ENCODE data around the gene APLP2. TPM values are rescaled to one million over a fixed set of nuclear protein-coding genes. Genes with fewer than 3 reads are reported as not detected.
A peak's percentile ranks its signal among the peaks of the same experiment; 100 is the strongest.

The APLP2 gene
- total RNA-seq, 1 donor from 2014 or later: 815 TPM

GRCh38 chr11:130118165-130118564 is 48.5 kb downstream of the APLP2 start:
- H3K36me3 Mint-ChIP-seq (ENCODE audit: low read depth, unreplicated experiment): peaks cover 32% of the 10 kb centered on the region
- no peak for DNase-seq (ENCODE audit: low spot score)
- peaks cover 62% of the 10 kb centered on the region for H3K4me1 Mint-ChIP-seq (ENCODE audit: unreplicated experiment)
- no peak for TF ChIP-seq CTCF (IDR thresholded peaks at IDR 0.05; ENCODE audit: unreplicated experiment)
- no peaks in the 10 kb centered on the region for H3K9me3 Mint-ChIP-seq (ENCODE audit: unreplicated experiment)
- H3K27ac Mint-ChIP-seq (ENCODE audit: unreplicated experiment): no peak overlapping the region
- H3K4me3 Mint-ChIP-seq (ENCODE audit: unreplicated experiment): no peak overlapping the region
- H3K27me3 Mint-ChIP-seq (ENCODE audit: unreplicated experiment): peaks cover 2% of the 10 kb centered on the region

GRCh38 chr11:130118636-130119387 is 49.1 kb downstream of the APLP2 start:
- Mint-ChIP-seq H3K4me1 (ENCODE audit: unreplicated experiment) (peaks cover 68% of the 10 kb centered on the region), H3K27me3 (ENCODE audit: unreplicated experiment) (peaks cover 2% of the 10 kb centered on the region), H3K27ac (ENCODE audit: unreplicated experiment) (peak overlapping the region; percentile 92), H3K9me3 (ENCODE audit: unreplicated experiment) (no peaks in the 10 kb centered on the region), H3K4me3 (ENCODE audit: unreplicated experiment) (peak overlapping the region; percentile 83), H3K36me3 (ENCODE audit: low read depth, unreplicated experiment) (peaks cover 34% of the 10 kb centered on the region)
- DNase-seq (ENCODE audit: low spot score): no peak
- TF ChIP-seq CTCF (IDR thresholded peaks at IDR 0.05; ENCODE audit: unreplicated experiment): no peak

- TF ChIP-seq CTCF (IDR thresholded peaks at IDR 0.05; ENCODE audit: unreplicated experiment): no peak
These were observed 50.4 kb downstream of the APLP2 start for GRCh38 chr11:130120045-130120444.

GRCh38 chr11:130121445-130121978 is 51.8 kb downstream of the APLP2 start:
- Mint-ChIP-seq H3K36me3 (ENCODE audit: low read depth, unreplicated experiment) (peaks cover 53% of the 10 kb centered on the region), H3K27ac (ENCODE audit: unreplicated experiment) (peak overlapping the region; percentile 96), H3K4me3 (ENCODE audit: unreplicated experiment) (peak overlapping the region; percentile 57), H3K9me3 (ENCODE audit: unreplicated experiment) (no peaks in the 10 kb centered on the region), H3K27me3 (ENCODE audit: unreplicated experiment) (peaks cover 4% of the 10 kb centered on the region), H3K4me1 (ENCODE audit: unreplicated experiment) (peaks cover 70% of the 10 kb centered on the region)
- no peak for TF ChIP-seq CTCF (IDR thresholded peaks at IDR 0.05; ENCODE audit: unreplicated experiment)
- no peak for DNase-seq (ENCODE audit: low spot score)

More at GRCh38 chr11:130120045-130120444, 50.4 kb downstream of the APLP2 start:
- H3K4me3 Mint-ChIP-seq (ENCODE audit: unreplicated experiment): peak overlapping the region; percentile 54
- H3K9me3 Mint-ChIP-seq (ENCODE audit: unreplicated experiment): no peaks in the 10 kb centered on the region
- no peak for DNase-seq (ENCODE audit: low spot score)
- H3K4me1 Mint-ChIP-seq (ENCODE audit: unreplicated experiment): peaks cover 66% of the 10 kb centered on the region
- H3K36me3 Mint-ChIP-seq (ENCODE audit: low read depth, unreplicated experiment): peaks cover 47% of the 10 kb centered on the region
- H3K27ac Mint-ChIP-seq (ENCODE audit: unreplicated experiment): peak overlapping the region; percentile 92
- peaks cover 4% of the 10 kb centered on the region for H3K27me3 Mint-ChIP-seq (ENCODE audit: unreplicated experiment)

- Mint-ChIP-seq H3K9me3 (ENCODE audit: unreplicated experiment) (no peaks in the 10 kb centered on the region), H3K4me1 (ENCODE audit: unreplicated experiment) (peaks cover 73% of the 10 kb centered on the region), H3K27ac (ENCODE audit: unreplicated experiment) (peak overlapping the region; percentile 96), H3K36me3 (ENCODE audit: low read depth, unreplicated experiment) (peaks cover 59% of the 10 kb centered on the region), H3K4me3 (ENCODE audit: unreplicated experiment) (peak overlapping the region; percentile 37), H3K27me3 (ENCODE audit: unreplicated experiment) (peaks cover 4% of the 10 kb centered on the region)
- no peak for DNase-seq (ENCODE audit: low spot score)
- TF ChIP-seq CTCF (IDR thresholded peaks at IDR 0.05; ENCODE audit: unreplicated experiment): no peak
These were observed 52.5 kb downstream of the APLP2 start for GRCh38 chr11:130122141-130122575.

All from endothelial cell (in vitro differentiated cells).